Fibroblast of lung (primary cell): ENCODE data around the gene TIMMDC1. TPM values are rescaled to one million over a fixed set of nuclear protein-coding genes. Genes with fewer than 3 reads are reported as not detected.

Experiments used
- DNase-seq, 2 donors: peaks; one replicate each; pipeline versions ENCODE4 v3.0.0 to v3.0.0-alpha.2; 2010; ENCODE audit warnings: low read depth in 2 of 2
- H2AFZ ChIP-seq: 2 replicates; pipeline ENCODE4 v1.5.1; 2012; ENCODE audit warnings: low read length, control low read depth, inconsistent platforms
- H3K27ac ChIP-seq: 2 replicates; pipeline ENCODE4 v1.5.1; 2011; ENCODE audit warnings: low read length, control low read depth; ENCODE audit not compliant: insufficient read depth
- H3K27me3 ChIP-seq: 2 replicates; pipeline ENCODE4 v1.5.1; 2011; ENCODE audit warnings: mild to moderate bottlenecking, low read length; ENCODE audit not compliant: control insufficient read depth, insufficient read depth
- H3K36me3 ChIP-seq: 2 replicates; pipeline ENCODE4 v1.5.1; 2011; ENCODE audit warnings: low read length; ENCODE audit not compliant: control insufficient read depth, insufficient read depth
- H3K4me1 ChIP-seq: 2 replicates; pipeline ENCODE4 v1.5.1; 2011; ENCODE audit warnings: low read length; ENCODE audit not compliant: control insufficient read depth, insufficient read depth; ENCODE audit errors: extremely low read depth
- H3K4me2 ChIP-seq: 2 replicates; pipeline ENCODE4 v1.5.1; 2011; ENCODE audit warnings: low read length, control low read depth; ENCODE audit not compliant: insufficient read depth; ENCODE audit errors: extremely low read depth
- H3K4me3 ChIP-seq, 4 experiments: fragments of 200-600 bp in 1 of 4; sonication (generic) in 1 of 4; replicated peaks in 1 of 4; 2 replicates each; pipeline ENCODE4 v1.5.1; 2011 to 2016; ENCODE audit warnings: low read length in 4 of 4, low read depth in 3 of 4, mild to moderate bottlenecking in 3 of 4, control low read depth in 2 of 4, inconsistent platforms in 1 of 4, mixed read lengths in 1 of 4; ENCODE audit not compliant: insufficient read depth in 1 of 4; ENCODE audit errors: control extremely low read depth in 1 of 4
- H3K79me2 ChIP-seq: 2 replicates; pipeline ENCODE4 v1.5.1; 2012; ENCODE audit warnings: mild to moderate bottlenecking, low read length, inconsistent platforms; ENCODE audit not compliant: control insufficient read depth, insufficient read depth
- H3K9ac ChIP-seq: 2 replicates; pipeline ENCODE4 v1.5.1; 2011; ENCODE audit warnings: mild to moderate bottlenecking, low read length, control low read depth; ENCODE audit not compliant: insufficient read depth
- H3K9me3 ChIP-seq: 2 replicates; pipeline ENCODE4 v1.5.1; 2012; ENCODE audit warnings: low read depth, low read length; ENCODE audit not compliant: control insufficient read depth, insufficient read depth
- H4K20me1 ChIP-seq: 2 replicates; pipeline ENCODE4 v1.5.1; 2011; ENCODE audit warnings: low read length; ENCODE audit not compliant: control insufficient read depth, insufficient read depth; ENCODE audit errors: extremely low read depth
- CTCF ChIP-seq, 2 donors: IDR thresholded peaks in 1 of 2; conservative IDR thresholded peaks in 1 of 2; 1 replicate in 1 of 2; 2 replicates in 1 of 2; pipeline ENCODE4 v1.5.1; 2011 to 2012; ENCODE audit warnings: low read length in 2 of 2, control low read depth in 1 of 2, inconsistent platforms in 1 of 2, low read depth in 1 of 2, mild to moderate bottlenecking in 1 of 2
- EZH2 ChIP-seq: IDR thresholded peaks from 2 replicates; pipeline ENCODE4 v1.5.1; 2012; ENCODE audit warnings: low read length, control low read depth, mild to moderate bottlenecking; ENCODE audit errors: missing control alignments
- polyA plus RNA-seq, 2 donors: library from polyadenylated mRNA; depleted of rRNA in 1 of 2; stranded (reverse) in 1 of 2; unstranded in 1 of 2; fragments of >200 nt; gene quantifications; 2 replicates each; pipeline ENCODE4 v1.2.1, GENCODE V29; 2011 to 2012; ENCODE audit warnings: missing spikeins in 1 of 2
- total RNA-seq: library from RNA; depleted of rRNA; stranded (reverse); fragments of >200 nt; gene quantifications from 2 replicates; pipeline ENCODE4 v1.2.1, GENCODE V29; 2014

The TIMMDC1 gene
- total and polyA plus RNA-seq, 2 donors (not counting 1 experiment from before 2014, with no cell fraction given), result 59.5 to 60.1 TPM

GRCh38 chr3:119571688-119572087 lies 73.3 kb downstream of the TIMMDC1 start:
- TF ChIP-seq CTCF (conservative IDR thresholded peaks at IDR 0.05 in 1 of 2, IDR thresholded peaks at IDR 0.05 in 1 of 2; ENCODE audit: low read depth in 1 of 2, low read length in 2 of 2) (no peak), EZH2 (no peak)
- Histone ChIP-seq H3K9ac (no peak overlapping the region), H3K36me3 (no peaks in the 10 kb centered on the region), H3K4me3 (no peak overlapping the region), H2AFZ (no peak overlapping the region), H4K20me1 (no peaks in the 10 kb centered on the region), H3K27ac (no peak overlapping the region), H3K4me2 (no peak overlapping the region), H3K9me3 (no peaks in the 10 kb centered on the region), H3K4me1 (no peaks in the 10 kb centered on the region), H3K79me2 (no peaks in the 10 kb centered on the region), H3K27me3 (no peaks in the 10 kb centered on the region)
- no peak for DNase-seq

Other genes with a start within 250 kb of the TIMMDC1 start
- 3.3 and 3.5 TPM in 2 replicates for gene ARHGAP31, start 204.2 kb upstream of the TIMMDC1 start, total RNA-seq
- gene ARHGAP31, start 204.2 kb upstream of the TIMMDC1 start, polyA plus RNA-seq, result 5.1 and 8.1 TPM in 2 replicates
- gene TMEM39A, start 34.9 kb upstream of the TIMMDC1 start, total RNA-seq, result 56.8 and 59.0 TPM in 2 replicates
- gene TMEM39A, start 34.9 kb upstream of the TIMMDC1 start, polyA plus RNA-seq, result 32.8 and 48.0 TPM in 2 replicates
- gene POGLUT1, start 29.6 kb upstream of the TIMMDC1 start, total RNA-seq, result 15.4 and 18.2 TPM in 2 replicates
- gene POGLUT1, start 29.6 kb upstream of the TIMMDC1 start, polyA plus RNA-seq, result 12.1 and 15.2 TPM in 2 replicates
- gene CD80, start 61.1 kb downstream of the TIMMDC1 start, total RNA-seq, result under 0.01 TPM in 2 replicates
- gene CD80, start 61.1 kb downstream of the TIMMDC1 start, polyA plus RNA-seq, result 0.06 TPM in 1 of 2 replicates, not detected in the other
- 3.1 and 7.4 TPM in 2 replicates for gene ADPRH, start 80.9 kb downstream of the TIMMDC1 start, total RNA-seq
- 1.1 and 3.0 TPM in 2 replicates for gene ADPRH, start 80.9 kb downstream of the TIMMDC1 start, polyA plus RNA-seq
- under 0.01 and 0.26 TPM in 2 replicates for gene PLA1A, start 99.3 kb downstream of the TIMMDC1 start, total RNA-seq
- not detected in 2 replicates for gene PLA1A, start 99.3 kb downstream of the TIMMDC1 start, polyA plus RNA-seq
- gene POPDC2, start 162.0 kb downstream of the TIMMDC1 start, total RNA-seq, result 0.17 and 0.26 TPM in 2 replicates
- gene POPDC2, start 162.0 kb downstream of the TIMMDC1 start, polyA plus RNA-seq, result 0.26 and 0.34 TPM in 2 replicates
- gene COX17, start 178.9 kb downstream of the TIMMDC1 start, total RNA-seq, result 13.9 and 21.0 TPM in 2 replicates
- 19.6 and 24.2 TPM in 2 replicates for gene COX17, start 178.9 kb downstream of the TIMMDC1 start, polyA plus RNA-seq
- gene CFAP91, start 204.5 kb downstream of the TIMMDC1 start, total RNA-seq, result 0.17 and 0.77 TPM in 2 replicates
- 0.02 and 0.10 TPM in 2 replicates for gene CFAP91, start 204.5 kb downstream of the TIMMDC1 start, polyA plus RNA-seq